Activated CD8-positive, alpha-beta T cell treated with anti-CD3 and anti-CD28 coated beads for 36 hours (primary cell): ENCODE data around the gene RNF150. TPM values are rescaled to one million over a fixed set of nuclear protein-coding genes. Genes with fewer than 3 reads are reported as not detected.

Experiments used
- ATAC-seq: fragments of 200-7000 bp; cut with Tn5 transposase; one replicate; pipeline ENCODE4 v1.10.0; 2021; ENCODE audit warnings: mild to moderate bottlenecking, moderate library complexity
- CTCF ChIA-PET: fragments of 350-600 bp; sonication (Branson Sonifier 250); formaldehyde crosslinking; loops from one replicate; lab custom pipeline; 2021; ENCODE audit warnings: antibody characterized with exemption; lab: Charles Lee
- POLR2A ChIA-PET: fragments of 350-600 bp; sonication (Branson Sonifier 250); formaldehyde crosslinking; loops from one replicate; lab custom pipeline; 2021; ENCODE audit warnings: antibody characterized with exemption; lab: Charles Lee
- DNase-seq: peaks from one replicate; pipeline ENCODE4 v3.0.0-alpha.2; 2020
- H3K27ac Mint-ChIP-seq: one replicate; pipeline ENCODE4 v1.8.0; 2021; ENCODE audit warnings: mild to moderate bottlenecking, mixed read lengths
- H3K27me3 Mint-ChIP-seq: one replicate; pipeline ENCODE4 v1.8.0; 2021; ENCODE audit warnings: mixed read lengths
- H3K36me3 Mint-ChIP-seq: one replicate; pipeline ENCODE4 v1.8.0; 2021; ENCODE audit warnings: low read depth, mixed read lengths
- H3K4me1 Mint-ChIP-seq: one replicate; pipeline ENCODE4 v1.8.0; 2021; ENCODE audit warnings: low read depth, mixed read lengths
- H3K4me3 Mint-ChIP-seq: one replicate; pipeline ENCODE4 v1.8.0; 2021; ENCODE audit warnings: mild to moderate bottlenecking, moderate library complexity, mixed read lengths
- H3K9me3 Mint-ChIP-seq: one replicate; pipeline ENCODE4 v1.8.0; 2021; ENCODE audit warnings: mixed read lengths
- CTCF ChIP-seq: fragments of 200-600 bp; IDR thresholded peaks from one replicate; pipeline ENCODE4 v1.8.0; 2022; ENCODE audit warnings: antibody characterized with exemption, mild to moderate bottlenecking
- intact Hi-C: fragments of 100-400 bp; cut with micrococcal nuclease; formaldehyde crosslinking; loops from one replicate; pipeline ENCODE4 v1.10.0; 2022
- total RNA-seq, 2 experiments: library from RNA; stranded (reverse); gene quantifications; one replicate each; pipeline ENCODE4 v1.2.3, GENCODE V29; 2021

The RNF150 gene
- total RNA-seq, 2 experiments from 2014 or later: 0.09 to 0.43 TPM

- Mint-ChIP-seq H3K36me3 (no peaks in the 10 kb centered on the region), H3K4me1 (no peaks in the 10 kb centered on the region), H3K27me3 (no peaks in the 10 kb centered on the region), H3K4me3 (no peak overlapping the region), H3K9me3 (no peaks in the 10 kb centered on the region), H3K27ac (no peak overlapping the region)
- intact Hi-C loops: no loop called here
- no peak for DNase-seq
- POLR2A ChIA-PET: no interaction called here
- TF ChIP-seq CTCF: no peak
- no peak for ATAC-seq
- CTCF ChIA-PET: interaction anchor here (1.3 kb wide), 1 partner anchor 16 kb away, joined by 3 read pairs; no protein-coding TSS in a partner anchor
Observed at GRCh38 chr4:141020801-141021261, 112.4 kb downstream of the RNF150 start.

GRCh38 chr4:141019768-141020167 is 113.5 kb downstream of the RNF150 start:
- Mint-ChIP-seq H3K4me3 (no peak overlapping the region), H3K9me3 (no peaks in the 10 kb centered on the region), H3K27me3 (no peaks in the 10 kb centered on the region), H3K4me1 (no peaks in the 10 kb centered on the region), H3K36me3 (no peaks in the 10 kb centered on the region), H3K27ac (no peak overlapping the region)
- TF ChIP-seq CTCF: no peak
- intact Hi-C loops: no loop called here
- ChIA-PET POLR2A (no interaction called here), CTCF (no interaction called here)
- DNase-seq: no peak
- no peak for ATAC-seq

- ChIA-PET CTCF (no interaction called here), POLR2A (no interaction called here)
- intact Hi-C loops: no loop called here
Observed at GRCh38 chr4:141016117-141016798, 117.0 kb downstream of the RNF150 start.

GRCh38 chr4:141013899-141014298 is 119.4 kb downstream of the RNF150 start:
- H3K4me1 Mint-ChIP-seq: no peaks in the 10 kb centered on the region
- no peaks in the 10 kb centered on the region for H3K9me3 Mint-ChIP-seq
- no peaks in the 10 kb centered on the region for H3K27me3 Mint-ChIP-seq
- ATAC-seq (no peak), DNase-seq (no peak)
- intact Hi-C loops: no loop called here
- POLR2A ChIA-PET: no interaction called here
- no peak overlapping the region for H3K4me3 Mint-ChIP-seq
- H3K27ac Mint-ChIP-seq: no peak overlapping the region
- TF ChIP-seq CTCF: no peak
- no peaks in the 10 kb centered on the region for H3K36me3 Mint-ChIP-seq
- CTCF ChIA-PET: no interaction called here

More at GRCh38 chr4:141016117-141016798, 117.0 kb downstream of the RNF150 start:
- DNase-seq: no peak
- H3K4me1 Mint-ChIP-seq: no peaks in the 10 kb centered on the region
- no peak for ATAC-seq
- TF ChIP-seq CTCF: no peak
- H3K27ac Mint-ChIP-seq: no peak overlapping the region
- H3K36me3 Mint-ChIP-seq: no peaks in the 10 kb centered on the region
- H3K4me3 Mint-ChIP-seq: no peak overlapping the region
- H3K27me3 Mint-ChIP-seq: no peaks in the 10 kb centered on the region
- H3K9me3 Mint-ChIP-seq: no peaks in the 10 kb centered on the region

- no peaks in the 10 kb centered on the region for H3K36me3 Mint-ChIP-seq
- POLR2A ChIA-PET: no interaction called here
Observed at GRCh38 chr4:141011901-141012315, 121.4 kb downstream of the RNF150 start.

More at GRCh38 chr4:141011901-141012315, 121.4 kb downstream of the RNF150 start:
- no peak for DNase-seq
- CTCF ChIA-PET: no interaction called here
- Mint-ChIP-seq H3K27ac (no peak overlapping the region), H3K27me3 (no peaks in the 10 kb centered on the region), H3K9me3 (no peaks in the 10 kb centered on the region), H3K4me3 (no peak overlapping the region), H3K4me1 (no peaks in the 10 kb centered on the region)
- no peak for TF ChIP-seq CTCF
- no peak for ATAC-seq
- intact Hi-C loops: no loop called here
